Muscle of arm (tissue), 14 donors: Measurements from ENCODE around the gene BCCIP. TPM values are rescaled to one million over a fixed set of nuclear protein-coding genes. Genes with fewer than 3 reads are reported as not detected.

Source experiments
- DNase-seq: peaks from one replicate; pipeline ENCODE4 v3.0.0-alpha.2; 2013
- long read RNA-seq, 11 donors: transcript quantifications; one replicate each; lab custom pipeline, GENCODE V29; 2026
- polyA plus RNA-seq, 12 donors: library from polyadenylated mRNA; unstranded; fragments of 120-200 nt; gene quantifications; one replicate each; pipeline ENCODE4 v1.2.1, GENCODE V29; 2013; ENCODE audit not compliant: insufficient read length in 12 of 12

BCCIP gene
- 10 to 100 TPM in 11 of 12 donors, not detected in 1; 36.9 to 75.0 (median 68.6) TPM for polyA plus RNA-seq
- long read RNA-seq, donor 1, transcript BCCIP-202 (7 exons, 2,337 nt), result minor isoform, 6 of 100 reads
- long read RNA-seq, donor 1, transcript BCCIP-201 (7 exons, 1,236 nt), result major isoform, 9 of 100 reads
- long read RNA-seq, donor 1, partial matches to known transcripts, result 73 of 100 reads
- long read RNA-seq, donor 1, other reads (novel, unspliced or antisense), result 8 of 100 reads
- long read RNA-seq, donor 2, transcript BCCIP-202 (7 exons, 2,337 nt), result major isoform, 7 of 20 reads
- long read RNA-seq, donor 2, transcript BCCIP-203 (8 exons, 1,433 nt), result minor isoform, 6 of 20 reads
- long read RNA-seq, donor 2, transcript BCCIP-201 (7 exons, 1,236 nt), result major isoform, 7 of 20 reads
- long read RNA-seq, donor 2, partial matches to known transcripts, result 0 of 20 reads
- long read RNA-seq, donor 2, other reads (novel, unspliced or antisense), result 0 of 20 reads
- long read RNA-seq, donor 3, transcript BCCIP-203 (8 exons, 1,433 nt), result major isoform, 7 of 41 reads
- long read RNA-seq, donor 3, transcript BCCIP-201 (7 exons, 1,236 nt), result major isoform, 7 of 41 reads
- long read RNA-seq, donor 3, partial matches to known transcripts, result 24 of 41 reads
- long read RNA-seq, donor 3, other reads (novel, unspliced or antisense), result 0 of 41 reads
- long read RNA-seq, donor 4, transcript BCCIP-202 (7 exons, 2,337 nt), result major isoform, 6 of 30 reads
- long read RNA-seq, donor 4, partial matches to known transcripts, result 17 of 30 reads
- long read RNA-seq, donor 4, other reads (novel, unspliced or antisense), result 0 of 30 reads
- long read RNA-seq, donor 5, result 0 reads
- long read RNA-seq, donor 6, transcript BCCIP-203 (8 exons, 1,433 nt), result minor isoform, 5 of 40 reads
- long read RNA-seq, donor 6, transcript BCCIP-201 (7 exons, 1,236 nt), result major isoform, 7 of 40 reads
- long read RNA-seq, donor 6, partial matches to known transcripts, result 18 of 40 reads
- long read RNA-seq, donor 6, other reads (novel, unspliced or antisense), result 8 of 40 reads
- long read RNA-seq, donor 7, transcript BCCIP-202 (7 exons, 2,337 nt), result major isoform, 5 of 10 reads
- long read RNA-seq, donor 7, partial matches to known transcripts, result 0 of 10 reads
- long read RNA-seq, donor 7, other reads (novel, unspliced or antisense), result 0 of 10 reads
- long read RNA-seq, donor 8, transcript BCCIP-201 (7 exons, 1,236 nt), result major isoform, 14 of 91 reads
- long read RNA-seq, donor 8, transcript BCCIP-202 (7 exons, 2,337 nt), result minor isoform, 9 of 91 reads
- long read RNA-seq, donor 8, transcript BCCIP-203 (8 exons, 1,433 nt), result minor isoform, 11 of 91 reads
- long read RNA-seq, donor 8, partial matches to known transcripts, result 57 of 91 reads
- long read RNA-seq, donor 8, other reads (novel, unspliced or antisense), result 0 of 91 reads
- long read RNA-seq, donor 9, transcript BCCIP-201 (7 exons, 1,236 nt), result major isoform, 7 of 53 reads
- long read RNA-seq, donor 9, partial matches to known transcripts, result 41 of 53 reads
- long read RNA-seq, donor 9, other reads (novel, unspliced or antisense), result 0 of 53 reads
- long read RNA-seq, donor 10, transcript BCCIP-201 (7 exons, 1,236 nt), result major isoform, 7 of 45 reads
- long read RNA-seq, donor 10, transcript BCCIP-202 (7 exons, 2,337 nt), result minor isoform, 6 of 45 reads
- long read RNA-seq, donor 10, partial matches to known transcripts, result 28 of 45 reads
- long read RNA-seq, donor 10, other reads (novel, unspliced or antisense), result 0 of 45 reads
- long read RNA-seq, donor 11, transcript BCCIP-203 (8 exons, 1,433 nt), result minor isoform, 8 of 43 reads
- long read RNA-seq, donor 11, transcript BCCIP-201 (7 exons, 1,236 nt), result major isoform, 14 of 43 reads
- long read RNA-seq, donor 11, transcript BCCIP-202 (7 exons, 2,337 nt), result minor isoform, 10 of 43 reads
- long read RNA-seq, donor 11, partial matches to known transcripts, result 11 of 43 reads
- long read RNA-seq, donor 11, other reads (novel, unspliced or antisense), result 0 of 43 reads

DNA sequence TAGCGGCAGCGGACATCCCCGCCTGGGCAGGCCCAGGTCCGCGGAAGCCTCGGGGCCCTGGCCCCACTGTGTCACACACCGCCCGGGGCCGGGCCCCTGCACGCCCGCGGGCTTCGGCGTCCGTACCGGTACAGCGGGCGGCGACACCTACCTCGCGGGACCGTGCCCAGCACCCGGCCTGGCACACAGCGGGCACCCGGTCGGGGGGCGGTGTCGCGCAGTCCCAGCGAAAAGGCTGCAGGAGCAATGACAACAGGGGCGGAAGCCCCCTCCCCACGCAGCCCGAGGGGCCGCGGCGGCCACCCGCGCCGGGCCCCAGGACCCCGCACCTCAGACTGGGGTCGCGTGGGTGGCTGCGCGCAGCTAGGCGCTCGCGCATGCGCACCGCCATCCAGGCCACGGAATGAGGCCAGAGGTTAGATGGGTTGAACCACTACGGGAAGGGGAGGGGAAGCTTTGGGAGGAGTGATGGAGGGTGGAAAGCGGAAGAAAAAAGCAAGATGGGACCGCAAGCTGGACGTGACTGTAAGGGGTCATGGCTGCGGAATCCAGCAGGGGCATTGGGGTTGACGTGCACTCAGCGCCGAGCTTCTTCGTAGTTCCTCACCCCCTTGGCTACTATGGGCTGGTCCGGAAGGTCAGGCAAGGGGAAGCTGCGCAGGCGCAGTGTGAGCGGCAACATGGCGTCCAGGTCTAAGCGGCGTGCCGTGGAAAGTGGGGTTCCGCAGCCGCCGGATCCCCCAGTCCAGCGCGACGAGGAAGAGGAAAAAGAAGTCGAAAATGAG is at the start of gene BCCIP, which contains the start of gene UROS:
BCCIP (plus strand) TSS at position 669 of the 785 bp plus-strand sequence; CDS start at position 681, 12 bp downstream.
UROS (minus strand) TSS at position 381 of the 785 bp plus-strand sequence. CDS start 6,759 bp downstream, outside the sequence.
- DNase-seq, result peak; percentile 95

DNA sequence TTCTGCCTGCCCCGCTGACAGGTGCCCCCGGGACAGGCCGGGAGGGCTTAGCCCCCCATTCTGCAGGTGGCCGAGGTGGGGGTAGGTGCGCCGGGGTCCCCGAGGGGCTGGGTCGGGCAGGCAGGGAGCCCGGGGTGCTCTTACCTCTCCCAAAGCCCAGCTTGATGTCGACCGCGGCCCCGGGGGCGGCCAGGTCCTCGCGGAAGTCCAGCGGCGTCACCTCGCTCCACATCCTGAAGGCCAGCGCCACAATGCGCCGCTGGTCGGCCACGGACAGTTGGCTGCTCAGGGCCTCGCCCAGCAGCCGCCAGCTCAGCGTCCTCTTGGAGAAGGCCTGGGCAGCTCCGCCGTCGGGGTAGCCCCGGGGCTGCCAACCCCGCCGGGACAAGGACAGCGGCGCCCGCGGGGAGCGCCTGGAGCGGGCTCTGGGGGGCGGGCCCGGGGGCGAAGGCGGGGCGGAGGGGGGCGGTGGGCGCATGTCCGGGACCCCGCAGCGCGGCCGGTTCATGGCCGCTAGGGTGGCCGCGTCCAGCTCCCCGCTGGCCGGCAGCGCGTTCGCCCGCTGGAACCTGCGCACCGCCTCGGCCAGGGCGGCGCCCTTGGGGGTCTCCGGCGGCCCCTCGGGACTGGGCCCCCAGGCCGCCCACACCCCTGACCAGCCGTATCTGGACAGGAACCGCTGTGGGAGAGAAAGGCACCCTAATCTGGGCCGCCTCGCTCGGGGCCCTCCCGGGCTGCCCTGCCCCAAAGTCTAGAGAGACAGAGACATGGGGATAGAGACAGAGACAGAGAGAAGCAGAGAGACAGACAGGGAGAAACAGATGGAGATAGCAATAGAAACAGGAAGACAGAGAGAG is 49.4 kb upstream of the BCCIP start:
- no peak for DNase-seq

DNA sequence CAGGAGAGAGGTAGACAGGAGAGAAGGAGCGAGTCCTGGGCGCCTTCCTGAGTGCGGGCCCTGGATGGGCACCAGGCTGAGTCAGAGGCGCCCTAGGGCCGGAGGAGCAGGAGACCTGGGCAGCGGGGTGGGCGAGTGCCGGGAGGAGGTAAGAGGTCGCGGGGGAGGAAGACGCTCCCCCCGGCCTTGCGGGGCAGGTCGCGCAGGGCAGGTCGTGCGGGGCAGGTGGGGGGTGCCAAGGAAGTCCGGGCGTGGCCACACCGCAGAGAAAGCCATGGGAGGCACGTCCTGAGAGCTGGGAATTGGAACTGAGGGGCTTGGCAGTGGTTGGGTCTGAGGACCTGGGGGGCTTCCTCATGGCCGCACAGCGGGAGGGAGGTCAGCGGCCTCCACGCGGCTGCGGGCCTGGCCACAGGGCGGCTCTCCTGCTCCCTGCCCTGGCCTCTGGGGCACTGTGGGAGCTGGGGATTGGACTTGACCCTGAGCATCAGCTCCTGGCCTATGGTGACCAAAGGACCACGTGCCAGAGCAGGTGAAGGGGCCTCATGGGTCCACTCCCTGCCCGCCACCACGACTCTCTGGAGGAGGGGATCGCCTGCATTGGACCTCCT is 48.7 kb upstream of the BCCIP start:
- no peak for DNase-seq

DNA sequence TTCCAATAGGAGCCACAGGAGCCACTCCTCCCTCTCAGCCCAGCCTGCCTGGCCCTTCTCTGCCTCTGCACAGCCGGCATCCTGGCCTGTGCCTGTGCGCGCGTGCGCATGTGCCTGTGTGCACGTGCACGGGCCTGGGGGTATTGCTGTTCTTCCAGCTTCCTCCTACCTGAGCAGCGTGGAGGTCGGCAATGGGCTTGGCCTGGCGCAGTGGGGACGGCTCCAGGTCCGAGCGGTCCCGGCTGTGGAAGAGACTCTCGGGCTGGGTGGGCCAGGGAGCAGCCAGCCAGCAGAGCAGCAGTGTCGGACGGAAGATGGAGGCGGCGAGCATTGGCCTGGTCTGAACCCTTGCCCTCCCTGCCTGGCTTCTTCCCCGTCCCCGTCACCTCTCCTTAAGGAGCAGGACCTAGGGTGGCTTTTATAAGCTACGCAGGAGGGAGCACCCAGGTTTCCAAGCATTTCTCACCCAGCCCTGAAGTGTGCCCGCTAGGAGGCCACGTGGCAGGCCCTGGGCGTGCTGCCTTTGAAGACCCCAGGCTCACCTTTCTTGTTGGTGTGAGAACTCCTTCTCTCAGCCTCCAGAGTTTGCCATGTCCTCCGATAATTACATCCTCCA is 47.7 kb upstream of the BCCIP start, which contains the start of gene MMP21:
MMP21 (minus strand) TSS at position 331 of the 616 bp plus-strand sequence; CDS start at position 331, 0 bp downstream.
- no peak for DNase-seq

DNA sequence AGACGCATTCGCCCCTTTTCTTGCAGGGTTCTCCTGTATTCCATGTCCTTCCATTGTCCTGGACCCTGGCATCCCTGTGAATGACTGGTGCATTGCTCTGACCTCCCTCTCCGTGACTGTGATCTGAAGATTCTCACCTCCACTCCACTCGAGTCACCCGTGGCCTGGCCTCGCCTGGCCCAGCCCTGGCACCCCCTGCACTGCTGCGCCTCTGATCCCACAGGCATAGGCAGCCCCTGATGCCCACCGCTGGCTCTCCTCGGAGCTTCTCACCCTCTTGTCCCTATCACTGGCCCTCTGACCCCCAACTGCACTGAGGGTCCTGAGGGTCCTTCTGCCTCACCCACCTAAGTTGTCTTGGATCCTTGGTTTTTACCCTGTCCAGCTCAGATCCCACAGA is 45.5 kb upstream of the BCCIP start:
- no peak for DNase-seq

DNA sequence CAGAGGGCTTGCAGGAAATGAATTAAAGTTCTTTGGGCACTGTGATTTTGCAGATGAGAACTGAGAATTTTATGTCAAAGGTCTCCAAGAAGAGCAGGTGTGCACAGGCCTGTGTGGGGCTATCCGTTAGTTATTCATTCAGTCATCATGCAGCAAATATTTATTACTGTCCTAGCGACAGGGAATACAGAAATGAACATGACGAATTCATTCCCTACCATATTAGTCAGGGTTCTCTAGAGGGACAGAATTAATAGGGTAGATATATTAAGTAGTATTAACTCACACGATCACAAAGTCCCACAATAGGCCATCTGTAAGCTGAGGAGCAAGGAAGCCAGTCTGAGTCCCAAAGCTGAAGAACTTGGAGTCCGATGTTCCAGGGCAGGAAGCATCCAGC is 44.8 kb upstream of the BCCIP start:
- no peak for DNase-seq

DNA sequence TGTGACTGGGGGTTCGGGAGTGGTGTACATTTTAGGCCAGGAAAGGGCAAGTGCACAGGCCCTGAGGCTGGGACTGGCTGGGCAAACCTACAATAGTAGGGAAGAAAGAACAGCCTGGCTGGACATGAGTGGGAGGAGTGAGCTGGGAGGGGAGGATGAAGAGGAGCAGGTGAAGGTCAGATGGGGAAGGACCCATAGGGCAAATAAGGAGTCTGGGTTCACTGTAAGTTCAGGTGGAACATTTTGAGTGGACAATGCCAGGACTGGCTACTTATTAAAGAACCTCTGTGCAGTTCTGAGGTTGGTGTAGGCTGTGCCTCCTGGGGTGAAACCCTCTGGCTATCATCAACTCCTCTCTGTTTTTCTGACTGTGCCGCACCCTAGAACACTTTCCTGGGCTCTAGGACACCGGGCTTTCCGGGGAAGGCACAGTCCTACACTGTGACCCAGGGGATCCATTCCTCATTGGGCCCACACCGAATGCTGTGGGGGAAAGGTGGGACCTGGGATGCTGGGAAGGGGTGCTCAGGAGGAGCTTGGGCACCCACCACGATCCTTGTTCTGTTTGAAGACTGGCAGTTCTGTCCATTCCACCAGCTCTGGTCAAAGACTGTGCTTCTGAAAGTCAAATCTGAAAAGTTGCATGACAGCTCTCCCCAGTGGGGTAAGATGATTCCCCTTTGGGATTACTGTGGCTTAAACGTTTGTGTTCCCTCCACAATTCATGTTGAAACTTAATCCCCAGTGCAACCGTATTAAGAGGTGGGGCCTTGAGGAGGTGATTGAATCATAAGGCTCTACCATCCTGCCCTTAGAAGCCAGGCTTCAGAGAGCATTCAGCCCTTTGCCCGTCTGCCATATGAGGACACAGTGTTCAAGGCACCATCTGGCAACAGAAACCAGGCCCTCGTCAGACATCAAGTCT is 43.7 kb upstream of the BCCIP start:
- DNase-seq, result no peak

DNA sequence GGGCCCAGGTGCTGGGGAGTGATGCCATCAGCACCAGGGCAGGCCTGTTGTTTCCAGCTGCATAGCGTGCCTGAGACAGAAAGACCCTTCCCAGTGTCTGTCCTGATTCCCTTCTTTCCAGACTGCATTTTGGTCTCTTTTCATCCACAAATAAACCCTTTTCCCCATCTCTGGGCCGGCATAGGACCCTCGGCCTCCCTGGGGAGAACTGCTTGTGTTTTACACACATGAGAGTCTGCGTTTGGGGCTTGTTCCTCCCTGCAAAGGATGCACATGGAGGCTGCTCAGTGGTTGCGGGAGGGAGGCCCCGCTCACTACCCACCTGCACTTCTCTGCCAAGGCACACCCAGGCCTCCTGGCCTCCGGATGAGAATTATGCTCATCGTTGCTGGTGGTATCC is 42.0 kb upstream of the BCCIP start:
- DNase-seq, result no peak

DNA sequence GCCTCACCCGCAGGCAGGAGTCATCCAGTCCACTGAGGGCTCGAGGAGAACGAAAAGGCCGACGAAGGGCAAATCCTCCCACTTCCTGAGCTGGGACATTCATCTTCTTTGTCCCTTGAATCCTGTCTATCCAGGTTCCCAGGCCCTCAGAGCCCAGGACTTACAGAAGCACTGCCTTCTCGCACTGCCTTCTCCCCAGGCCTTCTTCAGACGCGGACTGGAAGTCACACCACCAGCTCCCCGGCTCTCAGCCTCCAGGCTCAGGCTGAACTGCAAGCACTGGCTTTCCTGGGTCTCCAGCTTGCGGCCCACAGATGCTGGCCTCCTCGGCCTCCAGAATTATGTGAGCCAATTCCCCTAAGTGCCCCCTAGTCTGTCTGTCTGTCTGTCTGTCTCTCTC is 41.3 kb upstream of the BCCIP start:
- DNase-seq, result no peak

DNA sequence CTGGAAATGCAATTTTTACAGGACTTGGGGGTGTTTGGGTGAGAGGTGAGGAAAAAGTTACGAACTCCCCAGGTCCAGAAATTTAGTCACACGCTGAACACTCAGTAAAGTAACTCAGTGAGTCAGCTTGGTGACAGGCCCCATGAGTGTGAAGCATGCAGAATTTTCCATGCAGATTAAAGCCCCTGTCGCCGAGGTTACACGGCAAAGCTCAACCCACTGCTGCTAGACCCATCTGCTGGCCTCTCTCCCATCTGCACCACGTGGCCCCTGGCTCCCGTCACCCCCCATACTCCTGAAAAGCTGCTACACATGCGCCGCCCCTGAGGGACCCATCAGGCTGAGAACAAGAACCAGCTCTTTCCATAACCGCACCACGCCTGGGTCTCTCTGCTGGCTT is 40.7 kb upstream of the BCCIP start:
- peak; percentile 21 for DNase-seq

DNA sequence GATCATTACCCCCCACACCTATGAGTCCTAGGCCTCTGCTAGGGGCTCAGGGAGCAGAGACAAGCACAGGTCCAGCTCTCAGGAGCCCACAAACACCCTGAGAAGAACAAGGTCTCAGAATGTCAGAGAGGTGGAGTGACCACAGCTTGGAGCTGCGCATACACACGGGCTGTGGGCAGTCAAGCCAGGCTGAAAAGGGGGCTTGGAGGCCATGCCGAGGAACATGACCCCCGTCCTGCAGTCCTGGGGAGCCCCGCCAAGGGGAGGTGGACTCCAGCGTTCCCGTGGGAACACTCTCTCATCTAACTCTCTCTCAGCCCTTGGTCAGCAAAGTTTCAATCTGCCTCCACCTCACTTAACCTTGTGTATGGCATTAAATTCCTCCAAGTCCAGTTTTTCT is 39.9 kb upstream of the BCCIP start:
- no peak for DNase-seq

DNA sequence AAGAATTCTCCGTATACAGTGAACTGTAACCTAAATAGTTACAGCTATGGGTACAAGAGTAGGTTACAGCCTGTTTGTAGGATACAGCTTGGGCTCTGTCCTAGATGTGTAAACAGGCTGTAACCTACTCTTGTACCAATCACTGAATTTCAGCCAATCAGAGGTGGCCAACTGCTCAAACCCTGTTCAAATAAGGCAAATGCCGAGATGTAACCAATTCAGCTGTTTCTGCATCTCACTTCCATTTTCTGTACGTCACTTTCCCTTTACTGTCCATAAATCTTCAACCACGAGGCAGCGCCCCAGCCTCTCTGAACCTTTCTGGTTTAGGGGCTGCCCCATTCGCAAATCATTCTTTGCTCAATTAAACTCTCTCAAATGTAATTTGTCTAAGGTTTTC is 39.4 kb upstream of the BCCIP start:
- DNase-seq, result no peak

DNA sequence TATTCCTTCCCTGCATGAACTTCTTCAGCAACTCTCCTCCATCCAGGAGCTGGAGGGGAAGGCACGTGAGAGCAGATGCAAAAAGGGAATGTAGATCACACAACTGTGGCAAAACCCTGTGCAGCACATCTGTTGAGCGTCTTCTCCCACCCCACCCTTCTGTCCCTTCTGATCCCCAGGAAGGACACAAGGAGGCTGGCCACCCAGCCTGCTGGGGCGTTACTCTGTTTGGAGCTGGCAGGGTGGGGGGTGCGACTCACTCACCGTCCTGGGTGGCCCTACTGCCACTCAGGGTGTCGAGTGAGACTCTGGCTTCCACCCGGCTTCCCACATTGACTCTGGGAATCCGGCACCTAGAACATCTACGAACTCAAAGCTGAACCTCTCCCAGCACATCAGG is 37.6 kb upstream of the BCCIP start:
- DNase-seq, result no peak

DNA sequence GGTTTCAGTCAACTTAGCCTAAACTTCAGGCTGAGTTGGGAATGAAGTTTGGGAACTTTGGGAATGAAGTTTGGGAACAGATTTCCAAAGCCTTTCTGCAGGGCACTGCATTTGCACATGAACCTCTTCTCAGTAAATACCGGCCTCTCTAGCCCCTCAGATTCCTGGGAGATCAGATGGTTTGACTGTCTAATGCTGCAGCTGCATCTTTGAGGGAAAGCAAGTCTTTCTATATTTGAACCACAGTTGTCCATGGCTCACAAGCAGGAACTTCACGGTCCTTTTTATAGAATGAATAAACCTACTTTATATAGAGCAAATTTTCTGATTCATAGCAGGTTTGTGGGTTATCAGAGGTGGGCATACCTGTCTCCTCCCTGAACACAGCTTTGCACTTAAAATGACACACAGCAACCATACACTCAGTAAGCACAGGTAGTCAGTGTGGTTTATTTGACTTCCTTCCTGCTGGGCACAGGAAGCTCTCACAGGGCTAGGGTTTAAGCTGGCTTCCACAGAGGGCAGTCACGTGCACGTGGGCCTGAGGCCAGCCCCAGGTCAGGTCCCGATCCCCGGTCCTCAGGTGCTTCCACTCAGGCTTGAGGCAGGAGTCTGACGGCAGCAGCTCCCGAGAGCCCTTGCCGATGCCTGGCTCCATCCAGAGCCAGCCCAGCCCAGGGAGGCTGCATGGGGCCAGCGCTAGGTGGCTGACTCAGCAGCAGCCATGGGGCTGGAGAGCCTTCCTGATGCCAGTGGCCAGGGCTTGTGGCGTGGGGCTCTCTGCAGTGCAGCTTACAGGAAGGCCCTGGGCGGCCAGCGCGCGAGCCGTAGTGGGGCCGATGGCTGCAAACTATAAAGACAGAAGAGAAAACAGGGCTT is 35.0 kb upstream of the BCCIP start:
- no peak for DNase-seq
